Measurements from ENCODE around the gene RALGPS1.

GRCh38 chr9:127007638-127008037 lies 93.1 kb downstream of the RALGPS1 start:
- TF ChIP-seq POLR2A (IDR thresholded peaks at IDR 0.05) (no peak), CTCF (IDR thresholded peaks at IDR 0.05) (no peak)

Data from lower leg skin (tissue), 3 donors.